ENCODE data around the gene CLIC1. TPM values are rescaled to one million over a fixed set of nuclear protein-coding genes. Genes with fewer than 3 reads are reported as not detected.

The CLIC1 gene
- total RNA-seq, 1 donor from 2014 or later: 374 TPM

DNA sequence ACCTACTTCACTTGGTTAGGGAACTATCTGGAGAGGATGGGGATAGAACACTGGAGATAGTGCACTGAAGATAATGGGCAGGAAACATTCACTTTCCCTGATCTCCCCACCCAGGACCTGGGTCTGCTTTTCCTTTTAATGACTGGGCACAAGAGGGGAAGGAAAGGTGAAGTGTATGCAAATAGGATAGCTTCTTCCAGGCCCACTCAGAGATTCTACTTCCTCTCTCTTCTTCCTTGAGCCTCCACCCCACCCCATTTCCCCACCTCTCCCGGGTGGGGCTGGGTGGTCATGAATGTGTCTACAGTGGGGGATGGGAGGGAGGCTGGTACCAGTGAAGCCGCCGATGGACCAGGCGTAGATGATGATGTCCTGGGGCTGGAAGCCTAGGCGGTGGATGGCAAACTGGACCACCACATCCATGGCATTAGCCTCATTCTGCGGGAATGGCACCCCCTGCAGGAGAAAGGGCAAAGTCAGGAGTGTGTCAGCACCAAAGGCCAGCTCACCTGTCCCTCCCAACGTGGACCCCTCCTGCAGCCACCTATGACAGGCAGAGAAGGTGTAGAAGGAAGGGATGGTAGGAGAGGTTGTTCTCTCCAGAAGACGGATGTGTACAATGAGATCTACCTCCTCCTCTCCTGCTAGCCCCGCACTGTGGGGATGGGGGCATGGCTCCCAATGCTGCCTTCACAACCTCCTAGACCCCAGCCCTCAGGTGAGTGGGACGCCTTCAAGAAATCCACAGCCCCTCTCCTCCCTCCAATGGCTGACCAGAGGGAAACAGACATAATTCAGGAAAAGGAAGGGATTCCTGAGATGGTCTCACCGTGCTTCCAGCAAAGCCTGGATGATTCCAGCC is 46.9 kb downstream of the CLIC1 start:
- Mint-ChIP-seq H3K9me3 (no peaks in the 10 kb centered on the region), H3K4me3 (no peak overlapping the region), H3K36me3 (ENCODE audit: low read depth) (peaks cover 83% of the 10 kb centered on the region), H3K27me3 (no peaks in the 10 kb centered on the region), H3K4me1 (peaks cover 15% of the 10 kb centered on the region), H3K27ac (no peak overlapping the region)
- intact Hi-C loops (cut with micrococcal nuclease): no loop called here
- DNase-seq (no peak), ATAC-seq (ENCODE audit: low read depth) (no peak)
- CTCF ChIA-PET: no interaction called here
- TF ChIP-seq, protein P1, sequence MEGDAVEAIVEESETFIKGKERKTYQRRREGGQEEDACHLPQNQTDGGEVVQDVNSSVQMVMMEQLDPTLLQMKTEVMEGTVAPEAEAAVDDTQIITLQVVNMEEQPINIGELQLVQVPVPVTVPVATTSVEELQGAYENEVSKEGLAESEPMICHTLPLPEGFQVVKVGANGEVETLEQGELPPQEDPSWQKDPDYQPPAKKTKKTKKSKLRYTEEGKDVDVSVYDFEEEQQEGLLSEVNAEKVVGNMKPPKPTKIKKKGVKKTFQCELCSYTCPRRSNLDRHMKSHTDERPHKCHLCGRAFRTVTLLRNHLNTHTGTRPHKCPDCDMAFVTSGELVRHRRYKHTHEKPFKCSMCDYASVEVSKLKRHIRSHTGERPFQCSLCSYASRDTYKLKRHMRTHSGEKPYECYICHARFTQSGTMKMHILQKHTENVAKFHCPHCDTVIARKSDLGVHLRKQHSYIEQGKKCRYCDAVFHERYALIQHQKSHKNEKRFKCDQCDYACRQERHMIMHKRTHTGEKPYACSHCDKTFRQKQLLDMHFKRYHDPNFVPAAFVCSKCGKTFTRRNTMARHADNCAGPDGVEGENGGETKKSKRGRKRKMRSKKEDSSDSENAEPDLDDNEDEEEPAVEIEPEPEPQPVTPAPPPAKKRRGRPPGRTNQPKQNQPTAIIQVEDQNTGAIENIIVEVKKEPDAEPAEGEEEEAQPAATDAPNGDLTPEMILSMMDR (IDR thresholded peaks at IDR 0.05): no peak
- POLR2A ChIA-PET: interaction anchor here (0.5 to 2.2 kb wide), 2 partner anchors 14 to 63 kb away, joined by 6 to 9 read pairs; partner anchors contain the start of gene ABHD16A

DNA sequence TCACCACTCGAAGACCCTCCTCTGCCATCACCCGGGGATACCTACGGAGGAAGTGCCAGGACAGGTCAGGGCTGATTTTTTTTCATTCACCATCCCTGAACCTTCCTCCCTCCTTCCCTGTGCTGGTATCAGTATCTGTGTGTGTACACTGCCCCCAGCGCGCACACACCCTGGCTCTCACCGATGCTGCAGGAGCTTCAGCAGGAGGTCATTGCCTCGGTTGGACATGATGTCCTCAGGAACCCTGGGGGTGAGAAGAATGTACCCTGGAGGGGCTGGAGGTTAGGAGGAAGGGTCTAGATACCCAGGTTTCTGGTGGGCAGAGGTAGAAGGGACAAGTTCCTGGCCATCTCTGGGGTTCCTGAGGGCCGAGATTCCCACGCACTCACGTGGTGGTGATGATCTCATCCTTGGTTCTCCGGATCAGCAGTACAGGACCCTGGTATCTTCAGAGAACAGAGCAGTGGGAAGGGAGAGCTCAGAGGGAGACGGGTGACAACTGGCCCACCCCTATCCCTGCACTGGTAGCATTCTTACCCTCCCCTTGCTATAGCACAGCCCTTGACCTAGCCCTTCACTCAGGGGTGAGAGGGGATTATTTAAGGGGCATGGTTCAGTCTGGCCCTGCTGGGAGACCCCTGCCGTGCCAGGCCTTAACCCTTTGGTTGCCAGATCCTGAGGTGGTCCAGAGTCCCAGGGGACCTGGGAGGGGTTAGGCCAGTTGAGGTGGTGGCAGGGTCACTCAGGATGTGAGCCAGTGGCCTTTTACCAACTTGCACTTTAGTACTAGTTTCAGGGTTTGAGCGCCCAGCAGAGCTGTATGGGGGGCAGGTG is 48.3 kb downstream of the CLIC1 start:
- ATAC-seq (ENCODE audit: low read depth): no peak
- intact Hi-C loops (cut with micrococcal nuclease): no loop called here
- POLR2A ChIA-PET: interaction anchor here (0.6 kb wide), 1 partner anchor 15 kb away, joined by 6 read pairs; no protein-coding TSS in a partner anchor
- Mint-ChIP-seq H3K27me3 (no peaks in the 10 kb centered on the region), H3K27ac (no peak overlapping the region), H3K4me3 (no peak overlapping the region), H3K4me1 (peaks cover 19% of the 10 kb centered on the region), H3K36me3 (ENCODE audit: low read depth) (peaks cover 71% of the 10 kb centered on the region), H3K9me3 (no peaks in the 10 kb centered on the region)
- DNase-seq: no peak
- TF ChIP-seq, protein P1 (IDR thresholded peaks at IDR 0.05): no peak
- CTCF ChIA-PET: no interaction called here

DNA sequence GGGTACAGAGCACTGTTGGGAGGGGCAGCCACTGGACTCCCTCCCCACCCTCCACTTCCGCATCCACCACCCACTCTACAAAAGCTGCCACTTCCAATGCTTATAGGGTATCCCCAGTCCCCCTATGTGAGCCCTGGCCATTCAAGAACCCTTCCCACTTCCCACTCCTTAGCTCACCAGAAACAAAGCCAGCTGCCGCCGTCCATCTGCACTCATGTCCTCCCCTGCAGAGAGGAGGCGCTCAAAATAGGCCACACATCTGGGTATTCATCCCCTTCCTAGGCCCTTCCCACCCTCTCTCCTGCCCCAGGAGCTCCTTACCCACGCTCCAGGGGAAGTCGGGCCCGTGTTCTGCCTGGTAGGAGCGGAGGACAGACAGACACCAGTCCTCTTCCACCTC is 49.0 kb downstream of the CLIC1 start:
- Mint-ChIP-seq H3K27me3 (no peaks in the 10 kb centered on the region), H3K27ac (no peak overlapping the region), H3K9me3 (no peaks in the 10 kb centered on the region), H3K4me1 (peaks cover 20% of the 10 kb centered on the region), H3K4me3 (no peak overlapping the region), H3K36me3 (ENCODE audit: low read depth) (peaks cover 65% of the 10 kb centered on the region)
- no peak for DNase-seq
- ChIA-PET POLR2A (interaction anchor here (0.6 to 1.1 kb wide), 3 partner anchors 14 to 143 kb away, joined by 3 to 12 read pairs (median 6); no protein-coding TSS in a partner anchor), CTCF (no interaction called here)
- TF ChIP-seq, protein P1 (IDR thresholded peaks at IDR 0.05): no peak
- no peak for ATAC-seq (ENCODE audit: low read depth)
- intact Hi-C loops (cut with micrococcal nuclease): no loop called here

DNA sequence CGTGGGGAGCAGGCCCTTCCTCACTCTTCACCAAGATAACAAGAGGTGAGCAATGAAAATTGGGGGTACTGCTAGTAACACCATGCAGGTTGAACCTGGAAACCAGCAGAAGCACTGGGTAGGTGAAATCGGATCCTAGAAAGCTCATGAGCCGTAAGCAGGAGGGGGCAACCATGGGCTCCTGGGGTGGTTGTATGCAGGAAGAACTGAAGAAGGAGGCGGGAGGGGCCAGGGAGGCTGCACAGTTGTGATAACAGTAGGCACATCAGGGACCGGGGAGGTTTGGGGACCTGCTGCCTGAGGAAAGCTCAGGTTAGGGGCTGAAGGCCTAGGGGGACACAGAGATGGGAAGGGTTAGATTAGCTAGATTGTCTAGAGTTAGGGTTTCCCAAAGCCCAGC is 49.8 kb downstream of the CLIC1 start:
- Mint-ChIP-seq H3K4me1 (peaks cover 29% of the 10 kb centered on the region), H3K27me3 (no peaks in the 10 kb centered on the region), H3K4me3 (no peak overlapping the region), H3K36me3 (ENCODE audit: low read depth) (peaks cover 62% of the 10 kb centered on the region), H3K27ac (peak overlapping the region; percentile 21), H3K9me3 (no peaks in the 10 kb centered on the region)
- intact Hi-C loops (cut with micrococcal nuclease): no loop called here
- TF ChIP-seq, protein P1 (IDR thresholded peaks at IDR 0.05): no peak
- ChIA-PET POLR2A (interaction anchor here (0.5 to 1.1 kb wide), 2 partner anchors 46 to 54 kb away, joined by 3 read pairs; no protein-coding TSS in a partner anchor), CTCF (no interaction called here)
- DNase-seq (no peak), ATAC-seq (ENCODE audit: low read depth) (no peak)

Measured in activated B cell treated with CpG ODN at 0.5 μM for 24 hours (primary cell).